ENCODE data around the gene STAG2.

DNA sequence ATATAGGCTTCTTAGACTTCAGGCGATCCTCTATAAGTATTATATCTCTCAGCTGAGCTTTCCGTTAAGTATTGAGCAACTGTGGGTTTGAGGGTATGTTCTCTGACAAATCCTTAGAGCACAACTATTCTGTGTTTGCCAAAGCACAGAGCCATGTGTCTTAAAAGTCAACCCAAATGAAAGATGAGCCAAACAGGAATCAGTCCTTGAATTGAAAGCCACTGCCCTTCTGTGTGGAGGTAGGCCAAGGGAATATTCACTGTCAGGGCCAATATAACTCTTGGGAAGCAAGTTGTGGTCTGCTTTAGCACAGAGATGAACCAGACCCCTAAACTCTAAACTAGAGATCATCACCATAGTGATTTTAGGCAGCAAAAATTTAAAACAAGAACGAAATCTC lies 164.0 kb downstream of the STAG2 start:
- TF ChIP-seq, protein P1, sequence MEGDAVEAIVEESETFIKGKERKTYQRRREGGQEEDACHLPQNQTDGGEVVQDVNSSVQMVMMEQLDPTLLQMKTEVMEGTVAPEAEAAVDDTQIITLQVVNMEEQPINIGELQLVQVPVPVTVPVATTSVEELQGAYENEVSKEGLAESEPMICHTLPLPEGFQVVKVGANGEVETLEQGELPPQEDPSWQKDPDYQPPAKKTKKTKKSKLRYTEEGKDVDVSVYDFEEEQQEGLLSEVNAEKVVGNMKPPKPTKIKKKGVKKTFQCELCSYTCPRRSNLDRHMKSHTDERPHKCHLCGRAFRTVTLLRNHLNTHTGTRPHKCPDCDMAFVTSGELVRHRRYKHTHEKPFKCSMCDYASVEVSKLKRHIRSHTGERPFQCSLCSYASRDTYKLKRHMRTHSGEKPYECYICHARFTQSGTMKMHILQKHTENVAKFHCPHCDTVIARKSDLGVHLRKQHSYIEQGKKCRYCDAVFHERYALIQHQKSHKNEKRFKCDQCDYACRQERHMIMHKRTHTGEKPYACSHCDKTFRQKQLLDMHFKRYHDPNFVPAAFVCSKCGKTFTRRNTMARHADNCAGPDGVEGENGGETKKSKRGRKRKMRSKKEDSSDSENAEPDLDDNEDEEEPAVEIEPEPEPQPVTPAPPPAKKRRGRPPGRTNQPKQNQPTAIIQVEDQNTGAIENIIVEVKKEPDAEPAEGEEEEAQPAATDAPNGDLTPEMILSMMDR (IDR thresholded peaks at IDR 0.05): no peak
- no peak for TF ChIP-seq EP300 (IDR thresholded peaks at IDR 0.05)
